ENCODE measurements around the gene ARFGAP3.

GRCh38 chr22:42770448-42770726 lies 86.7 kb downstream of the ARFGAP3 start:
- TF ChIP-seq, protein P1, sequence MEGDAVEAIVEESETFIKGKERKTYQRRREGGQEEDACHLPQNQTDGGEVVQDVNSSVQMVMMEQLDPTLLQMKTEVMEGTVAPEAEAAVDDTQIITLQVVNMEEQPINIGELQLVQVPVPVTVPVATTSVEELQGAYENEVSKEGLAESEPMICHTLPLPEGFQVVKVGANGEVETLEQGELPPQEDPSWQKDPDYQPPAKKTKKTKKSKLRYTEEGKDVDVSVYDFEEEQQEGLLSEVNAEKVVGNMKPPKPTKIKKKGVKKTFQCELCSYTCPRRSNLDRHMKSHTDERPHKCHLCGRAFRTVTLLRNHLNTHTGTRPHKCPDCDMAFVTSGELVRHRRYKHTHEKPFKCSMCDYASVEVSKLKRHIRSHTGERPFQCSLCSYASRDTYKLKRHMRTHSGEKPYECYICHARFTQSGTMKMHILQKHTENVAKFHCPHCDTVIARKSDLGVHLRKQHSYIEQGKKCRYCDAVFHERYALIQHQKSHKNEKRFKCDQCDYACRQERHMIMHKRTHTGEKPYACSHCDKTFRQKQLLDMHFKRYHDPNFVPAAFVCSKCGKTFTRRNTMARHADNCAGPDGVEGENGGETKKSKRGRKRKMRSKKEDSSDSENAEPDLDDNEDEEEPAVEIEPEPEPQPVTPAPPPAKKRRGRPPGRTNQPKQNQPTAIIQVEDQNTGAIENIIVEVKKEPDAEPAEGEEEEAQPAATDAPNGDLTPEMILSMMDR (IDR thresholded peaks at IDR 0.05), result no peak
- TF ChIP-seq TCF7L2 (IDR thresholded peaks at IDR 0.05; ENCODE audit: low read depth, low read length) (no peak), POLR2AphosphoS5 (IDR thresholded peaks at IDR 0.05; ENCODE audit: low read depth, low read length) (no peak), SIN3A (IDR thresholded peaks at IDR 0.05; ENCODE audit: borderline replicate concordance, insufficient read depth, low read depth, low read length) (no peak), REST (IDR thresholded peaks at IDR 0.05; ENCODE audit: insufficient read depth in 1 of 2, low read depth in 2 of 2, low read length in 1 of 2) (no peak)
